ENCODE data around the gene DTWD1. TPM values are rescaled to one million over a fixed set of nuclear protein-coding genes. Genes with fewer than 3 reads are reported as not detected.
A peak's percentile ranks its signal among the peaks of the same experiment; 100 is the strongest.
"Not testable (repeated sequence)": the region's sequence is repeated elsewhere in the genome, so short reads cannot be mapped to it uniquely, and the experiment has no call there.

Gene DTWD1
- total and polyA plus RNA-seq, 4 experiments from 2014 or later = 19.8 to 29.9 (median 25.3) TPM

DNA sequence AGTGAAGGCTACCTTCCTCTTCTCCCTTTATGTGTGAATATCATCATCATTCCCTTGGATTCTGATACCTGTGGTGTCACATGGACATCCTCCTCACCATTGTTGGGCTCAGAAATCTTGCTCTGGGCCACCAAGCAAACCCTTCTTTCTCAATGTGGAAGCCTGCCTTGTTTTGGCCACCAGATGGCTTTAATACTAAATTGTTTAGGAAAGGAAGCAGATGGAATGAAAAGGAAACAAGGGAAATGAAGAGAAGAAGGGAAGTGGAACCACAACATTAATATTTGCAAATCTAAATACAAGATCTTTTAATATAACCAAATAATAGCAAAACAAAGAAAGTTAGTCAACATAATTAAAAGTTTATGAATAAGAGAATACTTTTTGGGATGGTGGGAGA, 14.3 kb upstream of the DTWD1 start:
- peaks cover 32 to 52% of the 10 kb centered on the region in 2 donors for H3K36me3 Mint-ChIP-seq
- intact Hi-C loops (cut with micrococcal nuclease) = no loop called here
- H3K4me1 Mint-ChIP-seq = no peaks in the 10 kb centered on the region
- Histone ChIP-seq H3K36me3 (ENCODE audit: insufficient read depth, low read length) (no peaks in the 10 kb centered on the region), H3K9me3 (ENCODE audit: control insufficient read depth in 1 of 2, low read length in 2 of 2) (no peaks in the 10 kb centered on the region), H3K27ac (ENCODE audit: low read depth, low read length) (no peak overlapping the region), H3K4me1 (ENCODE audit: insufficient read depth, low read length) (no peaks in the 10 kb centered on the region), H3K4me3 (ENCODE audit: low read length in 2 of 2) (no peak overlapping the region), H3K27me3 (ENCODE audit: insufficient read depth, low read length) (no peaks in the 10 kb centered on the region)
- CTCF ChIA-PET (ENCODE audit: partially characterized antibody) = no interaction called here
- H3K9me3 Mint-ChIP-seq = peaks cover 0 to 40% (median 28%) of the 10 kb centered on the region in 8 donors
- DNase-seq = no peak
- no peaks in the 10 kb centered on the region for H3K27me3 Mint-ChIP-seq
- POLR2A ChIA-PET (ENCODE audit: partially characterized antibody) = no interaction called here
- no peak overlapping the region for H3K4me3 Mint-ChIP-seq
- H3K27ac Mint-ChIP-seq = no peak overlapping the region

DNA sequence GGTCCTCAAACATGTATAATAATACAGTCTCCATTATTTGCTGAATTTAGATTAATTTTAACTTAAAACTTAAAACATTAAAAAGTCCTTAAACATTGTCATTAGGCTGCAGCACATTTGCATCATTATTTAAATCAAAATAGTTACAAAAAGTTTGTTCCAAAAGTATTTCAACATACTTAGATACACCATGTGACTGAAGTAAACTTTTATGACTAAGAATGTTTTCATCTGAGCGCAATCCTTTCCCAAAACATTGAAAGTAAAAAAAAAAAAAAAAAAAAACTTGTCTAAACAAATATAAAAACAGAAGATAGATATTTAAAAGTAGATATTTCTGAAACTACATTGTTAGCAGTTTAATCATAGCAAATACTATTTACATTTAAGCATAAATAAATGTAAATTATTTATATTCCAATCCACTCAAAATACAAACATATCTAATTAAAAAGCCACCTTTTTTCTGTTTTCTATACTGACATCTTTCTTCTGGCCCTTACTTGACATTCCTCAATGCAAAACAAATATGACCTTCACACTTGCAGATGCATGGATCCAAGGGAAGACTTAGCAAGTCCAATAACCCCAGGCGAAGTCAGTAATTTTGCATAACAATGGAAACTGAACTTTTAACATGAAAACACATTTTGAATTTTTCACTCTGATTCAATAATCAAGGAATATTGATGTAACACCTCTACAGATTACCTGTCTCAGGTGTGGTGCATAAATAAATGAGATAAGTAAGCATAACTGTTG, 10.5 kb upstream of the DTWD1 start:
- Mint-ChIP-seq H3K27ac (no peak overlapping the region), H3K27me3 (no peaks in the 10 kb centered on the region), H3K9me3 (peaks cover 0 to 29% (median 14%) of the 10 kb centered on the region in 8 donors), H3K4me1 (no peaks in the 10 kb centered on the region), H3K4me3 (no peak overlapping the region), H3K36me3 (peaks cover 36 to 65% of the 10 kb centered on the region in 2 donors)
- ChIA-PET CTCF (ENCODE audit: partially characterized antibody) (no interaction called here), POLR2A (ENCODE audit: partially characterized antibody) (interaction anchor here (1.5 kb wide), 1 partner anchor 11 kb away, joined by 4 read pairs; the partner anchor contains the start of genes DTWD1 and FAM227B)
- intact Hi-C loops (cut with micrococcal nuclease) = no loop called here
- Histone ChIP-seq H3K4me3 (ENCODE audit: low read length in 2 of 2) (no peak overlapping the region), H3K27me3 (ENCODE audit: insufficient read depth, low read length) (no peaks in the 10 kb centered on the region), H3K4me1 (ENCODE audit: insufficient read depth, low read length) (no peaks in the 10 kb centered on the region), H3K27ac (ENCODE audit: low read depth, low read length) (no peak overlapping the region), H3K9me3 (ENCODE audit: control insufficient read depth in 1 of 2, low read length in 2 of 2) (peaks cover 0 to 9% of the 10 kb centered on the region in 2 donors), H3K36me3 (ENCODE audit: insufficient read depth, low read length) (no peaks in the 10 kb centered on the region)
- DNase-seq = no peak

DNA sequence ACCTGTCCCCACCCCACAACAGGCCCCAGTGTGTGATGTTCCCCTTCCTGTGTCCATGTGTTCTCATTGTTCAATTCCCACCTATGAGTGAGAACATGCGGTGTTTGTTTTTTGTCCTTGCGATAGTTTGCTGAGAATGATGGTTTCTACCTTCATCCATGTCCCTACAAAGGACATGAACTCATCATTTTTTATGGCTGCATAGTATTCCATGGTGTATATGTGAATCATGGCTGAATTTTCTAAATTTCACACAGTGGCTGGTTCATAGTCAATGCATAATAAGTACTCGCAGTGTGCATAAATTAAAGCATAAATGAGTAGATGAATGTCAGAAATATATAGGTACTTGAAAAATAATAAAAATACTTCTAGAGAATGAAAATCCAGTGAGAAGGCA, 8.6 kb upstream of the DTWD1 start:
- H3K36me3 ChIP-seq (ENCODE audit: insufficient read depth, low read length); H3K27ac ChIP-seq (ENCODE audit: low read depth, low read length); H3K9me3 ChIP-seq (ENCODE audit: control insufficient read depth in 1 of 2, low read length in 2 of 2); intact Hi-C loops (cut with micrococcal nuclease); H3K4me1 Mint-ChIP-seq; H3K27ac Mint-ChIP-seq; H3K27me3 Mint-ChIP-seq; H3K4me1 ChIP-seq (ENCODE audit: insufficient read depth, low read length); H3K4me3 Mint-ChIP-seq; CTCF ChIA-PET (ENCODE audit: partially characterized antibody); H3K4me3 ChIP-seq (ENCODE audit: low read length in 2 of 2); H3K27me3 ChIP-seq (ENCODE audit: insufficient read depth, low read length); POLR2A ChIA-PET (ENCODE audit: partially characterized antibody); DNase-seq: not testable (repeated sequence)
- H3K36me3 Mint-ChIP-seq = peaks cover 32 to 60% of the 10 kb centered on the region in 2 donors
- peaks cover 0 to 28% (median 20%) of the 10 kb centered on the region in 8 donors for H3K9me3 Mint-ChIP-seq

- Mint-ChIP-seq H3K4me1 (peaks cover 25 to 51% (median 34%) of the 10 kb centered on the region in 4 donors), H3K27ac (peak overlapping the region in 4 of 7 donors; percentile 50 to 99 (median 90)), H3K4me3 (peak overlapping the region in 3 of 8 donors; percentile 43 to 95 (median 50)), H3K27me3 (no peaks in the 10 kb centered on the region), H3K36me3 (peaks cover 29 to 31% of the 10 kb centered on the region in 2 donors), H3K9me3 (peaks cover 0 to 24% (median 14%) of the 10 kb centered on the region in 8 donors)
- POLR2A ChIA-PET (ENCODE audit: partially characterized antibody) = interaction anchor here (3.0 to 3.1 kb wide), 2 partner anchors 735 to 741 kb away, joined by 23 to 25 read pairs; partner anchors contain the start of genes EID1 and GABPB1
- CTCF ChIA-PET (ENCODE audit: partially characterized antibody) = interaction anchor here (1.6 kb wide), 1 partner anchor 384 kb away, joined by 3 read pairs; no protein-coding TSS in a partner anchor
- H3K4me3 ChIP-seq (ENCODE audit: low read length in 2 of 2) = no peak overlapping the region
- H3K4me1 ChIP-seq (ENCODE audit: insufficient read depth, low read length) = peaks cover 22% of the 10 kb centered on the region
- intact Hi-C loops (cut with micrococcal nuclease) = no loop called here
- no peak for DNase-seq
- H3K27me3 ChIP-seq (ENCODE audit: insufficient read depth, low read length) = no peaks in the 10 kb centered on the region
- no peak overlapping the region for H3K27ac ChIP-seq (ENCODE audit: low read depth, low read length)
- no peaks in the 10 kb centered on the region for H3K36me3 ChIP-seq (ENCODE audit: insufficient read depth, low read length)
- H3K9me3 ChIP-seq (ENCODE audit: control insufficient read depth in 1 of 2, low read length in 2 of 2) = peaks cover 0 to 8% of the 10 kb centered on the region in 2 donors
Measured at GRCh38 chr15:49619226-49619625, 1.6 kb upstream of the DTWD1 start.

GRCh38 chr15:49620199-49620598, 649 bp upstream of the DTWD1 start:
- Histone ChIP-seq H3K4me1 (ENCODE audit: insufficient read depth, low read length) (peaks cover 22% of the 10 kb centered on the region), H3K27ac (ENCODE audit: low read depth, low read length) (peak overlapping the region; percentile 71), H3K27me3 (ENCODE audit: insufficient read depth, low read length) (no peaks in the 10 kb centered on the region), H3K4me3 (ENCODE audit: low read length in 2 of 2) (peak overlapping the region; percentile 80 to 92), H3K36me3 (ENCODE audit: insufficient read depth, low read length) (no peaks in the 10 kb centered on the region), H3K9me3 (ENCODE audit: control insufficient read depth in 1 of 2, low read length in 2 of 2) (no peaks in the 10 kb centered on the region)
- Mint-ChIP-seq H3K4me1 (peaks cover 25 to 51% (median 34%) of the 10 kb centered on the region in 4 donors), H3K27ac (peak overlapping the region; percentile 98 to 99 (median 99)), H3K4me3 (peak overlapping the region; percentile 95 to 99 (median 98)), H3K27me3 (no peaks in the 10 kb centered on the region), H3K9me3 (peaks cover 0 to 16% (median 7%) of the 10 kb centered on the region in 8 donors), H3K36me3 (peaks cover 24 to 27% of the 10 kb centered on the region in 2 donors)
- POLR2A ChIA-PET (ENCODE audit: partially characterized antibody) = interaction anchor here (0.7 to 3.1 kb wide), 11 partner anchors 11 to 1288 kb away, joined by 3 to 25 read pairs (median 6); partner anchors contain the start of genes CEP152, COPS2, EID1 and FGF7
- intact Hi-C loops (cut with micrococcal nuclease) = loop anchor here (1.0 to 10.0 kb wide), 8 partner anchors 465 to 1287 kb away; partner anchors contain the start of genes AP4E1, CEP152, COPS2 and SECISBP2L
- CTCF ChIA-PET (ENCODE audit: partially characterized antibody) = interaction anchor here (1.6 kb wide), 1 partner anchor 383 kb away, joined by 3 read pairs; no protein-coding TSS in a partner anchor
- no peak for DNase-seq

DNA sequence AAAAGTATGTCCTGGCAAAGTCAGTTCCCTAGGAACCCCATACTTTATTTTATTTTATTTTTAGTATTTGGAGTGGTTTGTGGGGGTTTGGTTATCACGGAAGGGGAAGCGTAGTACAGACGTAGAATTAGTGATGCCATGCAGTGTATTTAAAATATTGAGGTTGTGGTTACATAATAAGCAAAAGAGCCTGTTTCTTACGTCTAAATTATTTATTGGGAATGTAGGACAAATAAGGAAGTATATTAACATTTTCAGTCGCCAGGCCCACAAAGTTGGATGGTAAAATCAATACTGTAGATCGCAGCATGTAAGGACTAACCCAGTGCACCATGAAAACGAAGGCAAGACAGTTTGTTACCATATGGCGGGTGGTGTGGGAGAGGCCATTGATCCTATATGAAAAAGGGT, 558 bp downstream of the DTWD1 start:
- H3K36me3 Mint-ChIP-seq = peaks cover 22 to 23% of the 10 kb centered on the region in 2 donors
- peak in 1 of 5 donors; percentile 9 for DNase-seq
- POLR2A ChIA-PET (ENCODE audit: partially characterized antibody) = interaction anchor here (0.6 to 3.1 kb wide), 11 partner anchors 8 to 1289 kb away, joined by 3 to 25 read pairs (median 6); partner anchors contain the start of genes CEP152, COPS2, EID1 and GABPB1

More for the DNA sequence above, 558 bp downstream of the DTWD1 start:
- Histone ChIP-seq H3K36me3 (ENCODE audit: insufficient read depth, low read length) (no peaks in the 10 kb centered on the region), H3K27ac (ENCODE audit: low read depth, low read length) (peak overlapping the region; percentile 71), H3K4me3 (ENCODE audit: low read length in 2 of 2) (peak overlapping the region; percentile 63 to 80), H3K27me3 (ENCODE audit: insufficient read depth, low read length) (no peaks in the 10 kb centered on the region), H3K9me3 (ENCODE audit: control insufficient read depth in 1 of 2, low read length in 2 of 2) (no peaks in the 10 kb centered on the region), H3K4me1 (ENCODE audit: insufficient read depth, low read length) (peaks cover 22% of the 10 kb centered on the region)
- Mint-ChIP-seq H3K27ac (peak overlapping the region; percentile 98 to 99 (median 99)), H3K27me3 (no peaks in the 10 kb centered on the region), H3K4me1 (peaks cover 25 to 51% (median 37%) of the 10 kb centered on the region in 4 donors), H3K4me3 (peak overlapping the region; percentile 95 to 99 (median 98)), H3K9me3 (peaks cover 0 to 7% (median 3%) of the 10 kb centered on the region in 8 donors)
- CTCF ChIA-PET (ENCODE audit: partially characterized antibody) = interaction anchor here (0.7 kb wide), 1 partner anchor 7 kb away, joined by 3 read pairs; no protein-coding TSS in a partner anchor
- intact Hi-C loops (cut with micrococcal nuclease) = loop anchor here (2.0 to 10.0 kb wide), 5 partner anchors 575 to 1286 kb away; partner anchors contain the start of genes AP4E1, CEP152, SECISBP2L and SPPL2A

All from CD4-positive, alpha-beta memory T cell (primary cell).